ENCODE results near the gene MSX1.
A peak's percentile ranks its signal among the peaks of the same experiment; 100 is the strongest.

The MSX1 gene

GRCh38 chr4:4857809-4858508 lies 1.5 kb upstream of the MSX1 start:
- H3K27me3 Mint-ChIP-seq: peaks cover 29% of the 10 kb centered on the region
- DNase-seq (ENCODE audit: low spot score in 2 of 2) (no peak), ATAC-seq (ENCODE audit: low read depth) (no peak)
- H3K4me3 Mint-ChIP-seq: no peak overlapping the region
- no peaks in the 10 kb centered on the region for H3K9me3 Mint-ChIP-seq
- H3K27ac Mint-ChIP-seq: no peak overlapping the region
- H3K36me3 Mint-ChIP-seq: peaks cover 9% of the 10 kb centered on the region
- peaks cover 18% of the 10 kb centered on the region for H3K4me1 Mint-ChIP-seq

- peaks cover 13% of the 10 kb centered on the region for H3K4me1 Mint-ChIP-seq
- H3K4me3 Mint-ChIP-seq: peak overlapping the region; percentile 79
- ATAC-seq (ENCODE audit: low read depth): no peak
- no peak for DNase-seq (ENCODE audit: low spot score in 2 of 2)
- H3K36me3 Mint-ChIP-seq: peaks cover 10% of the 10 kb centered on the region
- H3K27me3 Mint-ChIP-seq: peaks cover 27% of the 10 kb centered on the region
- peaks cover 1% of the 10 kb centered on the region for H3K9me3 Mint-ChIP-seq
- H3K27ac Mint-ChIP-seq: no peak overlapping the region
These were observed 739 bp upstream of the MSX1 start for GRCh38 chr4:4858527-4859324.

GRCh38 chr4:4859799-4860599 lies 534 bp downstream of the MSX1 start:
- H3K36me3 Mint-ChIP-seq: peaks cover 10% of the 10 kb centered on the region
- H3K27me3 Mint-ChIP-seq: peaks cover 27% of the 10 kb centered on the region
- ATAC-seq (ENCODE audit: low read depth) (peak; percentile 15), DNase-seq (ENCODE audit: low spot score in 2 of 2) (no peak)
- H3K9me3 Mint-ChIP-seq: peaks cover 1% of the 10 kb centered on the region
- H3K27ac Mint-ChIP-seq: no peak overlapping the region
- H3K4me3 Mint-ChIP-seq: peak overlapping the region; percentile 88
- H3K4me1 Mint-ChIP-seq: peaks cover 13% of the 10 kb centered on the region

GRCh38 chr4:4860600-4861389 lies 1.3 kb downstream of the MSX1 start:
- Mint-ChIP-seq H3K27ac (no peak overlapping the region), H3K36me3 (peaks cover 10% of the 10 kb centered on the region), H3K27me3 (peaks cover 27% of the 10 kb centered on the region), H3K4me3 (peak overlapping the region; percentile 88), H3K9me3 (peaks cover 1% of the 10 kb centered on the region), H3K4me1 (peaks cover 13% of the 10 kb centered on the region)
- no peak for DNase-seq (ENCODE audit: low spot score in 2 of 2)
- no peak for ATAC-seq (ENCODE audit: low read depth)

- peaks cover 1% of the 10 kb centered on the region for H3K9me3 Mint-ChIP-seq
- no peak overlapping the region for H3K27ac Mint-ChIP-seq
- DNase-seq (ENCODE audit: low spot score in 2 of 2): no peak
- peaks cover 10% of the 10 kb centered on the region for H3K36me3 Mint-ChIP-seq
- peaks cover 28% of the 10 kb centered on the region for H3K27me3 Mint-ChIP-seq
- no peak for ATAC-seq (ENCODE audit: low read depth)
- peaks cover 14% of the 10 kb centered on the region for H3K4me1 Mint-ChIP-seq
- H3K4me3 Mint-ChIP-seq: no peak overlapping the region
These were observed 2.0 kb downstream of the MSX1 start for GRCh38 chr4:4861390-4862018.

- Mint-ChIP-seq H3K27me3 (peaks cover 25% of the 10 kb centered on the region), H3K9me3 (peaks cover 1% of the 10 kb centered on the region), H3K4me3 (no peak overlapping the region), H3K27ac (no peak overlapping the region), H3K36me3 (peaks cover 9% of the 10 kb centered on the region), H3K4me1 (peaks cover 13% of the 10 kb centered on the region)
- ATAC-seq (ENCODE audit: low read depth) (no peak), DNase-seq (ENCODE audit: low spot score in 2 of 2) (no peak)
These were observed 2.6 kb downstream of the MSX1 start for GRCh38 chr4:4862071-4862551.

- H3K27me3 Mint-ChIP-seq: peaks cover 20% of the 10 kb centered on the region
- peak overlapping the region; percentile 3 for H3K4me3 Mint-ChIP-seq
- DNase-seq (ENCODE audit: low spot score in 2 of 2) (no peak), ATAC-seq (ENCODE audit: low read depth) (no peak)
- H3K27ac Mint-ChIP-seq: no peak overlapping the region
- H3K4me1 Mint-ChIP-seq: peaks cover 11% of the 10 kb centered on the region
- peaks cover 6% of the 10 kb centered on the region for H3K36me3 Mint-ChIP-seq
- H3K9me3 Mint-ChIP-seq: peaks cover 1% of the 10 kb centered on the region
These were observed 3.4 kb downstream of the MSX1 start for GRCh38 chr4:4862665-4863482.

GRCh38 chr4:4864443-4864939 lies 5.0 kb downstream of the MSX1 start:
- Mint-ChIP-seq H3K4me1 (peaks cover 6% of the 10 kb centered on the region), H3K27me3 (peaks cover 20% of the 10 kb centered on the region), H3K27ac (peak overlapping the region; percentile 59), H3K36me3 (peaks cover 4% of the 10 kb centered on the region), H3K4me3 (no peak overlapping the region), H3K9me3 (peaks cover 1% of the 10 kb centered on the region)
- DNase-seq (ENCODE audit: low spot score in 2 of 2) (no peak), ATAC-seq (ENCODE audit: low read depth) (no peak)

GRCh38 chr4:4864940-4865704 lies 5.7 kb downstream of the MSX1 start:
- Mint-ChIP-seq H3K27ac (peak overlapping the region; percentile 59), H3K27me3 (peaks cover 24% of the 10 kb centered on the region), H3K9me3 (peaks cover 4% of the 10 kb centered on the region), H3K4me3 (no peak overlapping the region), H3K4me1 (peaks cover 6% of the 10 kb centered on the region), H3K36me3 (peaks cover 4% of the 10 kb centered on the region)
- ATAC-seq (ENCODE audit: low read depth) (no peak), DNase-seq (ENCODE audit: low spot score in 2 of 2) (no peak)

- H3K4me1 Mint-ChIP-seq: peaks cover 3% of the 10 kb centered on the region
- DNase-seq (ENCODE audit: low spot score in 2 of 2) (no peak), ATAC-seq (ENCODE audit: low read depth) (no peak)
- peaks cover 4% of the 10 kb centered on the region for H3K9me3 Mint-ChIP-seq
- H3K36me3 Mint-ChIP-seq: peaks cover 1% of the 10 kb centered on the region
- no peak overlapping the region for H3K4me3 Mint-ChIP-seq
- peak overlapping the region; percentile 59 for H3K27ac Mint-ChIP-seq
- H3K27me3 Mint-ChIP-seq: peaks cover 22% of the 10 kb centered on the region
These were observed 6.2 kb downstream of the MSX1 start for GRCh38 chr4:4865705-4866123.

- Mint-ChIP-seq H3K27ac (peak overlapping the region; percentile 36), H3K4me3 (no peak overlapping the region), H3K27me3 (peaks cover 25% of the 10 kb centered on the region), H3K9me3 (peaks cover 4% of the 10 kb centered on the region), H3K36me3 (peaks cover 1% of the 10 kb centered on the region), H3K4me1 (peaks cover 2% of the 10 kb centered on the region)
- ATAC-seq (ENCODE audit: low read depth) (no peak), DNase-seq (ENCODE audit: low spot score in 2 of 2) (no peak)
These were observed 6.8 kb downstream of the MSX1 start for GRCh38 chr4:4866124-4866865.
